Fibroblast of villous mesenchyme (primary cell): Measurements from ENCODE around the gene KDF1. TPM values are rescaled to one million over a fixed set of nuclear protein-coding genes. Genes with fewer than 3 reads are reported as not detected.
A peak's percentile ranks its signal among the peaks of the same experiment; 100 is the strongest.

Experiments used
- DNase-seq: peaks from one replicate; pipeline ENCODE4 v3.0.0-alpha.2; 2010; ENCODE audit warnings: low read depth
- H3K4me3 ChIP-seq: 2 replicates; pipeline ENCODE4 v1.5.1; 2011; ENCODE audit warnings: low read depth, mild to moderate bottlenecking, low read length
- total RNA-seq: library from RNA; depleted of rRNA; stranded (reverse); fragments of >200 nt; gene quantifications from 2 replicates; pipeline ENCODE4 v1.2.3, GENCODE V29; 2012
- TF ChIP-seq, protein P1 (sequence below): IDR thresholded peaks from 2 replicates; pipeline ENCODE4 v1.5.1; 2012; ENCODE audit warnings: low read depth, mild to moderate bottlenecking, low read length; ENCODE audit not compliant: insufficient read depth

Gene KDF1
- total RNA-seq, 1 donor = not detected

GRCh38 chr1:27005166-27005530, 44.9 kb upstream of the KDF1 start:
- TF ChIP-seq, protein P1, sequence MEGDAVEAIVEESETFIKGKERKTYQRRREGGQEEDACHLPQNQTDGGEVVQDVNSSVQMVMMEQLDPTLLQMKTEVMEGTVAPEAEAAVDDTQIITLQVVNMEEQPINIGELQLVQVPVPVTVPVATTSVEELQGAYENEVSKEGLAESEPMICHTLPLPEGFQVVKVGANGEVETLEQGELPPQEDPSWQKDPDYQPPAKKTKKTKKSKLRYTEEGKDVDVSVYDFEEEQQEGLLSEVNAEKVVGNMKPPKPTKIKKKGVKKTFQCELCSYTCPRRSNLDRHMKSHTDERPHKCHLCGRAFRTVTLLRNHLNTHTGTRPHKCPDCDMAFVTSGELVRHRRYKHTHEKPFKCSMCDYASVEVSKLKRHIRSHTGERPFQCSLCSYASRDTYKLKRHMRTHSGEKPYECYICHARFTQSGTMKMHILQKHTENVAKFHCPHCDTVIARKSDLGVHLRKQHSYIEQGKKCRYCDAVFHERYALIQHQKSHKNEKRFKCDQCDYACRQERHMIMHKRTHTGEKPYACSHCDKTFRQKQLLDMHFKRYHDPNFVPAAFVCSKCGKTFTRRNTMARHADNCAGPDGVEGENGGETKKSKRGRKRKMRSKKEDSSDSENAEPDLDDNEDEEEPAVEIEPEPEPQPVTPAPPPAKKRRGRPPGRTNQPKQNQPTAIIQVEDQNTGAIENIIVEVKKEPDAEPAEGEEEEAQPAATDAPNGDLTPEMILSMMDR = no peak
- no peak for DNase-seq

GRCh38 chr1:27004471-27005165, 44.4 kb upstream of the KDF1 start:
- TF ChIP-seq, protein P1 = no peak
- no peak overlapping the region for H3K4me3 ChIP-seq
- DNase-seq = peak; percentile 64

More at GRCh38 chr1:27005166-27005530, 44.9 kb upstream of the KDF1 start:
- H3K4me3 ChIP-seq = no peak overlapping the region

DNA sequence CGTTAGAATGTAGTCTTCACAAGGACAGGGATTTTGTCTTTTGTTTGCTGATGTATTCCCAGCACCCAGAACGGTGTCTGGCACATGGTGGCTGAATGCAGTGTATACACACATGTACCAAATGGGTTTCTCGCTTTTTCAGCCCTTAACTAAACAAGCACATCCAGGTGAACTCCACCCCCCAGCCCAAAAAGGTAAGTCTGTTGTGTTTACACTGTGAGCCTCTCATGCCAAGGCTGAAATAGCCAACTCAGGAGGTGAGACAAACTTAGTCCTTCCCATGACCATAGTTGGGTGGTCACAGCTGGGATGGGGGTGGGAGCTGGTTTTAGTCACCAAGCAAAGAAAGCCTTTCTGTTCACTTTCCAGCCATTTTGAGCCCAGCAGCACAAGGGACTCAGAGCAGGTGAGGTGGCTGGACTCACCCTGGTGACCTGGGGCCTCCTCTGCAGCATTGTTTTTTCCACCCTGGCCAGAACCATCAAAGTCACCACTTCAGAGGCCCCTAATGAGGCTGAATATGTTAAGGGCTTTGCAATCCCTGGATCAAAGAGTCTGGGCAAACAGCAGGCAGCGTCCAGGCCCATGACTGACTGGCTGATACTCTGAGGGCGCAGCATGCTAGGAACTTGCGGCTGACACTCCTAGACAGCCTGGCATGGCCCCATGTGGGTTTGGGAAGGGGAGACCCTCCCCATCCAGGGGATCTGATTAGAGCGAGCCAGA, 43.6 kb upstream of the KDF1 start:
- no peak overlapping the region for H3K4me3 ChIP-seq
- TF ChIP-seq, protein P1 = no peak
- no peak for DNase-seq

- TF ChIP-seq, protein P1 = no peak
- no peak overlapping the region for H3K4me3 ChIP-seq
- DNase-seq = no peak
Observed at GRCh38 chr1:27001570-27002360, 41.5 kb upstream of the KDF1 start.

GRCh38 chr1:27000817-27001460, 40.7 kb upstream of the KDF1 start:
- DNase-seq = peak; percentile 64
- H3K4me3 ChIP-seq = no peak overlapping the region
- TF ChIP-seq, protein P1 = no peak

DNA sequence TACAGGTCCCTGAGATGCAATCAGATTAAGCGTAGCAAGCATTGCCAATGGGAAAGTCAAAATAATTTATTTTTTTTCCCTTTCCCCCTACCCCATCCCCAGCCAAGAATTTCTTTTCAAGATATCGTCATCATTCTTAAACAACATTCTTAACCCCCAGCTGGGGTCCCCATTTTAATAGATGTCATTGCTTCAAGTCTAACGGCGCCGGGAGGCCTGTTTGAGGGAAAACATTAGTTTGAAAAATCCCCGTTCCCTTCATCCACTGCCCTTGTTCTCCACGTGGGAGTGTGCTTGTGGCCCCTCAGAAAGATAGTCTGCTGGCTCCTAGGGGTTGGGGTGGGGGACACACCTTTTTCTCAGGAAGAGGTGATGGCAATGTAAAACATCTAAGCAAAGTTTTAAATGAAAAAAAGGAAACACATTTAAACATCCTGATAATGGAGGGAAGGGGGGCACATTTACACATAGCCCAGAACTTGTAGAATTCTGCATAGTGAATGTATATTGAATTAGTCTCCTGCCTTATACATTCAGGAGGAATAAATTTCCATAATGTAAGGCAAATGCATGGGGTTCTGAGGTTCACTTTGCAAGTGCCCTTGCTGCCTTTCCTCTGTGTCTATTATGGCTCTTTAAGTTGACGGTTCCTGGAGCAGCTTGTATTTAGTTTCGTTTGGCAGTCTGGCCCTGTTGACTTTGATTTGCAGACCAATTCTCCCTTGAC, 40.0 kb upstream of the KDF1 start:
- no peak overlapping the region for H3K4me3 ChIP-seq

More for the DNA sequence above, 40.0 kb upstream of the KDF1 start:
- no peak for DNase-seq
- TF ChIP-seq, protein P1 = no peak
